Endometrial microvascular endothelial cells (primary cell): ENCODE results near the gene MBOAT7. TPM values are rescaled to one million over a fixed set of nuclear protein-coding genes. Genes with fewer than 3 reads are reported as not detected.
"Not testable (repeated sequence)": the region's sequence is repeated elsewhere in the genome, so short reads cannot be mapped to it uniquely, and the experiment has no call there.

ENCODE experiments used
- in situ Hi-C: cut with HindIII; loops from 2 replicates; pipeline ENCODE4 v1.10.0; 2017; ENCODE audit warnings: low sequenced_read_pairs, low pct_unique_long_range_greater_than_20kb; ENCODE audit errors: inconsistent ontology term
- total RNA-seq: library from RNA; depleted of rRNA; stranded (reverse); fragments of >200 nt; gene quantifications from one replicate; pipeline ENCODE4 v1.2.3, GENCODE V29; 2015; ENCODE audit errors: inconsistent ontology term

Gene MBOAT7, protein sequence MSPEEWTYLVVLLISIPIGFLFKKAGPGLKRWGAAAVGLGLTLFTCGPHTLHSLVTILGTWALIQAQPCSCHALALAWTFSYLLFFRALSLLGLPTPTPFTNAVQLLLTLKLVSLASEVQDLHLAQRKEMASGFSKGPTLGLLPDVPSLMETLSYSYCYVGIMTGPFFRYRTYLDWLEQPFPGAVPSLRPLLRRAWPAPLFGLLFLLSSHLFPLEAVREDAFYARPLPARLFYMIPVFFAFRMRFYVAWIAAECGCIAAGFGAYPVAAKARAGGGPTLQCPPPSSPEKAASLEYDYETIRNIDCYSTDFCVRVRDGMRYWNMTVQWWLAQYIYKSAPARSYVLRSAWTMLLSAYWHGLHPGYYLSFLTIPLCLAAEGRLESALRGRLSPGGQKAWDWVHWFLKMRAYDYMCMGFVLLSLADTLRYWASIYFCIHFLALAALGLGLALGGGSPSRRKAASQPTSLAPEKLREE
- total RNA-seq = 303 TPM

DNA sequence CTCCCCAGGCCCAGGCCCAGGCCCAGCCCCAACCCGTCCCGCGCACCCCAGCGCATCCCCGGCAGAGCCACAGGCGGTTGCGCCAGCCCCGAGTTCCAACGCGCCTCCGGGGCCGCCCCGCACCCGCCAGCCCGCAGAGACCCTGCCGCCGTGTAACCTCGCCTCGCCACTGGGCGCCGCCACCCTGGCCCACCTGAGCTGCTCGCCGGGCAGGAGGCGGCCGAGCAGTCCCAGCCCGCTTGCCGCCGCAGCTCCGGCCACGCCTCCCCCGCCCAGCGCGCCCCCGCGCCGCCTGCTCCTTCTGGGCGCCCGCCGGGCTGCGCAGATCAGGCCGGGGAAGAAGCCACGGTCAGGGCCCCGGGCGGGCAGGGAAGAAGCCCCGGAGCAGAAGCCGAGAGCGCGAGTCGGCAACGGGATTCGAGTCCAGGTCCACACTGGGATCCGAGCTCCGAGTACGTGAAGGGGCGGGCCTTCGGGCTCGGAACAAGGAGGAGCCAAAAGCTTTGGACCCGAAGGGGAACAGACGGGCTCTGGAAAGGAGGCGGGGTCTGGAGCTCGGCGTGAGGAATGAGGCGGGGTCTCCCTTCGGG is at the start of gene MBOAT7:
Gene MBOAT7, minus strand, starts transcription at position 436 of the 590 bp plus-strand sequence. CDS start 1,072 bp downstream, outside the sequence.
- in situ Hi-C loops = no loop called here

GRCh38 chr19:54233941-54234340 is 44.6 kb upstream of the MBOAT7 start:
- in situ Hi-C loops = no loop called here

- in situ Hi-C loops = no loop called here
Observed at GRCh38 chr19:54231077-54231931, 41.9 kb upstream of the MBOAT7 start.

GRCh38 chr19:54230031-54230430 is 40.7 kb upstream of the MBOAT7 start:
- in situ Hi-C loops = no loop called here

DNA sequence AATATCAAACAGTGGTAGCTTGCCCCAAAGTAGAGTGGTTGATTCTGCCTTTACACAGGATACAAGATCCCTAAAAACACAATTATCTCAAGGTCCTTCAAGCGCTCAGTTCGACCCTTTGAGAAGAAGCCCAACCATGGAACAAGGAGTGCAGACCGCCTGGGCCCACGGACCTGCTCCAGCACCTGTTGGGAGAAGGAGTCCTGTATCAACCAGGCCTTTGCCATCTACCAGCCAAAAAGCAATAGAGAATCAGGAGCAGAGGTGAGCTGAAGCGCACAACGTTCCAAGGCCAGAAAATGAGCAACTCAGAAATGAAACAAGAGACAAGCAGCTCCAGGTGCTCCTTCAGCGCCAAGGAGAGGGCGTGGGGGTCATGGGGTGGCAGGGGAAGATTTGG is 39.8 kb upstream of the MBOAT7 start:
- in situ Hi-C loops = no loop called here

GRCh38 chr19:54224619-54225018 is 35.2 kb upstream of the MBOAT7 start:
- in situ Hi-C loops = not testable (repeated sequence)

- in situ Hi-C loops = not testable (repeated sequence)
Observed at GRCh38 chr19:54223937-54224281, 34.5 kb upstream of the MBOAT7 start.

DNA sequence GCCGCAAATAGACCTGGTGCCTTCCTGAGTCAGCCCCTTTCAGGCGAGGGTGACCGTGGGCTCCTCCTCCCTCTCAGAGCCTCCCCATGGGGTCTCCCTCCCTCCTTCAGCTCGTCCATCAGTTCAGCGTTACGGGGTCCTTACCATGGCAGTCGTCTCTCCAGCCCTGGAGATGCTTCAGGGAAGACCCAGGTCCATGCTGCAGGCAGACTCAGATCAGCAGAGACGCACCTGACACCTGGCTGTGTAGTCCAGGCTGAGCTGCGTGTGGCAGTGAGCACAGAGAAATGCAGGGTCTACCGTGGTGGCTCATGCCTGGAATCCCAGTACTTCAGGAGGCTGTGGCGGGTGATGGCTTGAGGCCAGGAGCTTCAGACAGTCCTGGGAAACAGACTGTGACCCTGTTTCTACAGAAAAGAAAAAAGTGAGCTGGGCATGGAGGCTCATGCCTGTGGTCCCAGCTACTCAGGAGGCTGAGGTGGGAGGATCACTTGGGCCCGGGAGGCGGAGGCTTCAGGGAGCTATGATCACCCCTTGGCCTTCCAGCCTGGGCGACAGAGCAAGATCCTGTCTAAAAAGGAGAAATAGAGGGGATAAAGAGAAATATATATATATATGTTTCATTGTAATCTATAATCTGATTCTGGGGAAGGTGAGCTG is 34.0 kb upstream of the MBOAT7 start:
- in situ Hi-C loops = not testable (repeated sequence)

DNA sequence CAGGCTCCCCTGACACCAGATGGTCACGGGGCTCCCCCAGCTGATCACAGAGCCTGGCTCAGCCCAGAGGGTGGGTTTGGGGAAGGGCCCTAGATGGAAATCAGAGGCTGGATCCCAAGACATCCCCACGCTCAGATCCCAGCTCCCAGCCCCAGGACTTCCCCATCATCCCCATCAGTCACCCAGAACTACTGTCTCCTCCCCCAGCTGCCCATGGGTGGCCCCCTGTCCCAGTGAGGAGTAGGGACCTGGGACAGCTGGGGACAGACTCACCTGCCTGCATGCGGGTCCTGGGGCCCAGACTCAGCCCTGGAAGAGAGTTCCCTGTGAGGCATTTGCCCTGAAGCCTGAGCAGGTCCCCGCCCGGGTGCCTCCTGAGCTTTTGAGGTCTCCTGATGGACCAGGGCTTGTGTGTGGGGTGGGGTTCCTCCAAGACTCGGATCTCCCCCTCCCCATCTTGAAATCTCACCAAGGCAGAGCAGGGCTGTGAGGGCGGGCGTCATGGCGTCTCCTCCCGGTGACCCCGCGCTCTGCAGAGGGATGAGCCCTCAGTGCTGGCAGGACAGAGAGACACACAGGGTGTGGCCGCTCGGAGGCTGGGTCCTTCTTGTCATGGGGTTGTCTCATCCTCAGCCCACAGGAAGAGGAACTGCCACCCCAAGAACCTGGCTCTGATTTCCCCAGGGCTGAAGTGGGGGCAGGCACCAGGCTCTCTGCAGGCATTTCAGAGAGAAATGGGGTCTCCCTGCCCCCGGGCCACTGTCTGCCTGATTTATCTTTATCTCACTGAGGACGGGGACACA is 33.3 kb upstream of the MBOAT7 start, which contains the start of gene LILRB3:
Gene LILRB3, minus strand, starts transcription at position 534 of the 803 bp plus-strand sequence. Its CDS starts 31 bp downstream, at position 503.
- in situ Hi-C loops = not testable (repeated sequence)

GRCh38 chr19:54221947-54222346 is 32.6 kb upstream of the MBOAT7 start:
- in situ Hi-C loops = not testable (repeated sequence)

- in situ Hi-C loops = not testable (repeated sequence)
Observed at GRCh38 chr19:54219702-54220101, 30.3 kb upstream of the MBOAT7 start.

GRCh38 chr19:54218960-54219661 is 29.7 kb upstream of the MBOAT7 start:
- in situ Hi-C loops = no loop called here

GRCh38 chr19:54218259-54218658 is 28.9 kb upstream of the MBOAT7 start:
- in situ Hi-C loops = no loop called here

DNA sequence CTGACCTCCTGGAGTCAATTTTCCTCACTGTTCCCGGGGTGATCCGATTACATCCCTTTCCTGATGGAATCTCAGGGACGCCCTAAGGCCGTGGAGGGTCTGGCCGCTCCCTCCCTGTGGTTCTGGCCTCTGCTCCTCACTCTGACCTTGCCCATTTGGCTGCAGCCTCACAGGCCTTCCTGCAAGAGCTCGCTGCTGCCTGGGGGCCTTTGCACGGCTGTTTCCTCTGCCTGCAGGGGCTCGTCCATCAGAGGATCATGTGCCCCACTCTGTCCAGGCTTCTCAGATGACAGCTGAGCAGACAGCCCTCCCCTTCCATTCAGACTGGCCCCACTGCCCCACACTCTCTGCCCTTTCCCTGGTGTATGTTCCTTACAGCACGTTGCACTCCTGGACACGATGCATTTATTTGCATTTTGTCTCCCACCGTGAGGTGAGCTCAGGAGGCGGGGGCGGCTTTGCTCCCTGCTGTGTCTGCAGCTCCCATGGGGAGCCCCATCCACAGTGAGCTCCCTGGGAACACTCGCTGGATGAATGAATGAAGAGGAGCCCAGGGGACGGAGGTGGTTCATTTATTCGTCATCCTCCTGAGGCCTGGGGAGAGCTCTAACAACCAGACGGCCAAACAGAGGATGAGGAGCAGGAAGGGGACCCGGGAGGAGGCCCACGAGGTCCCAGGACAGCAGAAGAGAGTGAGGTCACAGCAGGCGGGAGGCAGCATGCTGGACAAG is 28.3 kb upstream of the MBOAT7 start:
- in situ Hi-C loops = not testable (repeated sequence)

DNA sequence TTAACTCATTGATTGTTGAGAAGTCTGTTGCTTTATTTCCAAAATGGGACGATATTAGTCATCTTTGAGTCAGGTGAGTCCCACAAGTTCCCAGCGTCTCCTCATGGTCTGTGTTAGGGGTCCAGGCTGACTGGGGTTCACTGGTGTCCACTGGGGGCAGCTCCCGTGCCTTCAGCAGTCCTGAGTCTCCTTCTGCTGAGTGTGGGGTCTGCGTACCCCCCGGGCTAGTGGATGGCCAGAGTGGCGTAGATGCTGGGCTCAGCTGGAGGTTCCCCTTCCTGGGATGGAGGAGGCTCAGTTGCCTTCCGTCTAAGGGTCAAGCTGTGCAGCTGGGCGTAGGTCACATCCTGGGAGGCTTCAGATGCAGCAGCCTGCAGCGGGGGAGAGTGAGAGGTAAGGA is 27.5 kb upstream of the MBOAT7 start:
- in situ Hi-C loops = no loop called here

- in situ Hi-C loops = not testable (repeated sequence)
Observed at GRCh38 chr19:54214734-54215133, 25.4 kb upstream of the MBOAT7 start.

GRCh38 chr19:54214217-54214616 is 24.8 kb upstream of the MBOAT7 start:
- in situ Hi-C loops = not testable (repeated sequence)
